Activated CD4-positive, alpha-beta T cell treated with anti-CD3 and anti-CD28 coated beads, Interleukin-2, Interleukin-4, amounts not matched to agents 100 ng/mL and 50 ng/mL, durations not matched to agents 16 hours and 8 hours (primary cell): ENCODE measurements around the gene ALDH1L1.
"Not testable (repeated sequence)": the region's sequence is repeated elsewhere in the genome, so short reads cannot be mapped to it uniquely, and the experiment has no call there.

ENCODE experiments used
- DNase-seq: peaks from one replicate; pipeline ENCODE4 v3.0.0-alpha.2; 2020; ENCODE audit warnings: low spot score

The ALDH1L1 gene

DNA sequence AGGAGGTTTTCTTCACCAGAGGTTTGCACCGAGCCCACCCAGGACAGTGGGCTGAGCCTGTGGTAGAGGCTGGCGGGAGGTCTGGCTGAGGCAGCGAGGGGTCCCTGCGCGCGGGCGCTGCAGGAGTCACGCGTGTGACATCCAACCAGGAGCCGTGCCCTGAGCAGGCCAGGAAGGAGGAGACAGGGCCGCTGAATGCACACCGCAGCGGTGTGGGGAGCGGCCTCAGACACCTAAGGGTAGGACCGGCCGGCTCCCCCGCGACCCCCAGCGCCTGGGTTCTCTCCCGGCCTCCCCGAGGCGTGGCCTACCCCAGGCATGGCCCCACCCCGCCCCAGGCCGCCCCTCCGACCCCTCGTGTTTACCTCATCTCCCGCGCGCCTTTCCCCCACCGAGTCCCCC lies 96.9 kb downstream of the ALDH1L1 start:
- DNase-seq, result peak; percentile 40

GRCh38 chr3:126083138-126083445 lies 97.3 kb downstream of the ALDH1L1 start:
- DNase-seq, result no peak

DNA sequence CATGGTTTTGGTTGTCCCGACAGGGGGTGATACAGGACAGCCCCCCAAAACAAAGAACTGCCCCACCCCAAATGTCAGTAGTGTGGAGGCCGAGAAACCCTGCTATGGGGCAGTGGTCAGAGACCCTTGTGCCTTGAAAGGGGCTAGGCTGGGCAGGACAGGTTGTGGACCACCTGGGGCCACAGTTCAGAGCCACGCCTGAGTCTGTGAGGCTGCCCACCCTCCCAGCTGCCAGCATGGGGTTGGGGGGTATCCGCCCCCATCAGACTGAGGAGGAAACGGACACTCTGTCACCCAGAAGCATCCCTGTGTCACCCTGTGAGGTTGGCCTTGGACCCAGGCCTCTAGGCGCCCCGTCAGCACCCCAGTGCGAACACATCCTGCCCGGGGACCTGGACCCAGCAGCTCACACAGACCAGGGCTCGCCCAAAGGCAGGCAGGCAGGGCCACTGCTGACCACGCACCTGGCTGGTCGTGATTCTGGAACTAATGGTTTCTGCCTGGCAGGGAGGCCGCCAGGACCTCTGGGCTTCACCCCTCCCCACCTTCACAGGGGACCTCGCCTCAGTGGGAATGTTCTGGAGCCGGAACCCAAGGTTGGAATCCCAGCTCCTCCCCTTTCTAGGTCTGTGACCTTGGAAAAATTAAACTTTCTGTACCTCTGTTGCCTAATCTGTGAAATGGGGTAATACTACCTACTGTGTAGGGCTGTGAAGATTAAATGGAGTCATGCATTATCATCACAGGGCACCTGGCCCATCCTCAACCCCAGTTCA lies 97.8 kb downstream of the ALDH1L1 start:
- DNase-seq, result no peak

DNA sequence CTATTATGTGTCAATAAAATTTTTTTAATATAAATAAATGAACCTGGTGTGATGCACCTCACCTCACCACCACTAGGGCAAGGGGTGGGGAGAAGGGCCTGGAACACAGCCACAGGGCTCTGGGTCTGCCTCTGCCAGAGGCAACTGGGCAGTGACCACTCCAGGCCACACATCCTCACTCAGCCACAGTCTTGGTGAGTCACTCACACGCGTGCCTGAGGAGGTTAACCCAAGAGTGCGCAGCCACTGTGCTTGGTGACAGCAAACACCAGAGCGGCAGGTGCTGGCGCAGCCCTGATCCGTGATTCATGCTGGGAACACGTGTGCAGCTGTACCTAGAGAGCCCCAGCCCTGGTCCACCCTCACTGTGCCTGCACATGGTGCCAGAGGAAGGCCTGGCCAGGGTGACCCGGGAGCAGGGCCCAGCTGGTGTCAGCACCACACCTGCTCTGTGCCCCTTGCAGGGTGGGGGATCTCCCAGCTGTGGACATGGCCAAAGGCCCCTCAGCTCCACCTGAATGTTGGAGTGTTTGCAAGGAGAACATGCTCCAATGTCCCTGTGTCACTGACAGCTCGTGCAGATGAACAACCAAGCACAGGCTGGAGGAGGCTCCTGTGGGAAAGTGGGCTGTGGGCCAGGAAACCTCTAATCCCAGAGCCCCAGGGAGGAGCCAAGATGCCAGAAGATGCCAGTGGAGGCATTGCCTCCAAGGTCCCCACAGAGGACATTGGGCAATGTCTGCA lies 98.6 kb downstream of the ALDH1L1 start:
- no peak for DNase-seq

DNA sequence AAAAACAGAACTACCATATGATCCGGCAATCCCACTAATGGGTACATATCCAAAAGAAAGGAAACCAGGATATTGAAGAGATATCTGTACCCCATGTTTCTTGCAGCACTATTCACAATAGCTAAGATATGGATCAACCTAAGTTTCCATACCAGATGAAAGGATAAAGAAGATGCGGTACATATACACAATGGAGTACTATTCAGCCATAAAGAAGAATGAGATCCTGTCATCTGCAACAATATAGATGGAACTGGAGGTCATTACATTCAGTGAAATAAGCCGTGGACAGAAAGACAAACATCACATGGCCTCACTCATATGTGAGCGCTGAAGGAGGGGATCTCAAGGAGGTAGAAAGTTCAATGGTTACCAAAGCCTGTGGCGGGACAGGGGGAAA lies 99.4 kb downstream of the ALDH1L1 start:
- DNase-seq, result no peak

GRCh38 chr3:126078866-126079265 lies 101.5 kb downstream of the ALDH1L1 start:
- no peak for DNase-seq

DNA sequence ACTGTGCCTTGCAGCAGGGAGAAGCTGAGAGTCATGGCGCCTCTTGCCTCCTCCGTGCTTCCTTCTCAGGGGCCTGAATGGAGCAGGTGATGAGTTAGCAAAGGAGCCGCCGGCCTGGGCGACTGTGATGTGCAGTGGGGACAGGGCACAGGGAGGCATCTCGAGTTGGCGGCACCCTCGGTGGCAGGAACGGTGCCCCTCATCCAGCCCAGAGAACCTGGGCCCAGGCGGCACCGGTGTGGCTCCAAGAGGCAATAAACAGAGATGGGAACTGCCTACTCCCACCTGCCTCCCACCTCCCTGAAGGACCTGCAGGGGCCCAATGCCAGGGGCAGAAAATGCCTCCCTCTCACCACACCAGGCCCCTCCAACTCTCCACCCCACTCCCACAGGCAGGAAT lies 102.6 kb downstream of the ALDH1L1 start:
- no peak for DNase-seq

DNA sequence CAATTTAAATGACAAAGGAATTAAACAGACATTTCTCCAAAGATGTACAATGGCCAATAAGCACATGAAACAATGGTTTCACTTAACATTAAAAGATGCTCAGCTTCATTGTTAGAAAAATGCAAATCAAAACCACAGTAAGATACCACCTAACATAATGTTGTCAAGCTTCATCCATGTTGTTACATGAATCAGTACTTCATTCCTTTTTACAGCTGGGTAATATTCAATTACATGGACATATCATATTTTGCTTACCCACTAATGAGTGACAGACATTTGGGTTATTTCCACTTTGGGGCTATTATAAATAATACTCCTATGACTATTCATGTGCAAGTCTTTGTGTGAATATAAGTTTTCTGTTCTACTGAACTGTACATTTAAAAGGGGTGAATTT lies 104.2 kb downstream of the ALDH1L1 start:
- DNase-seq, result no peak

DNA sequence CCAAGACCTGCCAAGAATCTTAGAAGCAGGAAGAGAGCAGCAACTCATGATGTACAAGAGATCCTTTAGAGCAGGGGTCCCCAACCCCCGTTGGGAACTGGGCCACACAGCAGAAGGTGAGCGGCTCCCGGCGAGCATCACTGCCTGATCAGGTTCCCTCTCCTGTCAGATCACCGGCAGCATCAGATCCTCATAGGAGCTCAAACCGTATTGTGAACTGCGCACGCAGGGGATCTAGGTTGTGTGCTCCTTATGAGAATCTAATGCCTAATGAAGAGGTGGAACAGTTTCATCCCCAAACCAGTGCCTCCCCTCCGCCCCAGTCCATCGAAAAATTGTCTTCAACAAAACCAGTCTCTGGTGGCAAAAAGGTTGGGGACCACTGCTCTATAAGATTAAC lies 110.2 kb downstream of the ALDH1L1 start:
- no peak for DNase-seq

- no peak for DNase-seq
Measured at GRCh38 chr3:126067959-126068358, 112.4 kb downstream of the ALDH1L1 start.

DNA sequence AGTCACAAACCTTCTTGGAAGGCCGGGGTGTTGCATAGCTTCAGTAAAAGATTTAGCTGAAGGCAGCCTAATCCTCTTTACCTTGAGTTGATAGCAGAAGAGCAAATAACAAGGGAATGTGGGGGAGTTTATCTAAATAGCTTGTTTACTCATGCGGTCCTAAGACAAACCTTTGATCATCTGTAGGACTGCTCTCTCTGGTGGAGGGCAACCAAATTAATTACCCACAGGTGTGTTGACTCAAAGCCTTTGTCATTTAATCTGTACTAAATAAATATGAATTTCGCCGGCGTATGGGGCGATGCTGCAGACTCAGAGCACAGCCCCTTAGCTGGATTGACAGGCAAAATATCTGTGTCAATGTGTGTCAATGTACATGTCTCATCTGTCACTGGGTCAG lies 113.7 kb downstream of the ALDH1L1 start:
- not testable (repeated sequence) for DNase-seq

GRCh38 chr3:126065876-126066275 lies 114.5 kb downstream of the ALDH1L1 start:
- no peak for DNase-seq

- no peak for DNase-seq
Measured at GRCh38 chr3:126064627-126065258, 115.6 kb downstream of the ALDH1L1 start.

GRCh38 chr3:126063358-126063965 lies 116.9 kb downstream of the ALDH1L1 start:
- DNase-seq, result no peak

- no peak for DNase-seq
Measured at GRCh38 chr3:126061301-126062032, 118.9 kb downstream of the ALDH1L1 start.

DNA sequence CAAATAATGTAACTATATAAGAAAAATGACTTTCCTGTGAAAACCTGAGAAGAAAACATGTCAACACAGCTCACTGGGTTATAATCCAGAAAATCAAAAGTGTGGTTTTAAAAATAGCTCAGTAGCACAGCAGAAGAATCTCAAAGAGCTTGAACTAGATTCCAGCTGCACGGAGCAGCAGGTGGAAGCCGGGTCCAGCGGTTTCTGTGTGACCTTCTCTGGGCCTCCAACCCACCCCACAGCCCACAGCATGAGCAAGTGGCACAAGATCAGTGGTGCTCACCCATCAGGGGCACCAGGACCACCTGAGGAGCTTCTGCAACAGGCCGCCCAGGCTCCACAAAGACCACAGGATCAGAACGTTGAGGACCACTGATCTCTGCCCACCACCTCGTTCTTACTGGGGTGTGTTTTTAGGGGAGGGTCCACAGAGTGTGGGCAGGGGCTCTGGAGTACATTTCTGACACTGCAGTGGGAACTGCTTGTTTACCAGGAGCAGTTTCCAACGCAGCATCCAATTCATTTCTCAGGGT lies 119.7 kb downstream of the ALDH1L1 start:
- no peak for DNase-seq

- no peak for DNase-seq
Measured at GRCh38 chr3:126058666-126059065, 121.7 kb downstream of the ALDH1L1 start.

GRCh38 chr3:126057936-126058335 lies 122.5 kb downstream of the ALDH1L1 start:
- DNase-seq, result no peak

- no peak for DNase-seq
Measured at GRCh38 chr3:126057501-126057819, 122.9 kb downstream of the ALDH1L1 start.

- no peak for DNase-seq
Measured at GRCh38 chr3:126056681-126057500, 123.5 kb downstream of the ALDH1L1 start.

DNA sequence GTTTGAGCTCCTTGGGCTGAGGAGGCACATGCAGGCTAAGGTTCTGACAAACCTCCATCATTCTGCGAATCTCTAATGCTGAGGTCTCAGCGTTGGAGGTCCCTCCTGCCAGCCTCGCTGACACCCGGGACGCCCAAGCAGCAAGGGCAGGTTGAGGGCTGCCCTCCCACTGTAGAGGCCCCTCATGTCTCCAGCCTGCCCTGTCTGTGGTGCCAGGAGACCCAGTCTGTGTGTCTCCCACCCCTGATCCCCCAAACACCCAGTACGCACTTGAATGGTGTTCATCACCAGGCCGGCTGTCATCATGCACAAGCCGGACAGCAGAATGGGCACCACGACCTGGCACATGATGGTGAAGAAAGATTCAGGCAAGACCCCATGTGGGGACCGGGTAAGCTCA lies 124.3 kb downstream of the ALDH1L1 start:
- no peak for DNase-seq
